ENCODE data around the gene OSBPL10. TPM values are rescaled to one million over a fixed set of nuclear protein-coding genes. Genes with fewer than 3 reads are reported as not detected.

Gene OSBPL10
- total RNA-seq, 1 donor from 2014 or later: 52.7 TPM

- no peaks in the 10 kb centered on the region for H3K9me3 Mint-ChIP-seq (ENCODE audit: unreplicated experiment)
- no peak overlapping the region for H3K4me3 Mint-ChIP-seq (ENCODE audit: unreplicated experiment)
- Histone ChIP-seq H3K4me3 (ENCODE audit: insufficient read depth, low read depth, low read length) (no peak overlapping the region), H3K79me2 (ENCODE audit: insufficient read depth, low read length) (no peaks in the 10 kb centered on the region), H3K4me1 (ENCODE audit: insufficient read depth, low read length) (peaks cover 3% of the 10 kb centered on the region), H3K9ac (ENCODE audit: low read length) (no peak overlapping the region), H2AFZ (ENCODE audit: low read depth, low read length) (no peak overlapping the region), H4K20me1 (ENCODE audit: insufficient read depth, low read length) (no peaks in the 10 kb centered on the region), H3K36me3 (ENCODE audit: insufficient read depth, low read length) (no peaks in the 10 kb centered on the region), H3K27ac (ENCODE audit: low read depth, low read length) (no peak overlapping the region), H3K9me3 (ENCODE audit: insufficient read depth, low read depth, low read length) (no peaks in the 10 kb centered on the region), H3K4me2 (ENCODE audit: low read length) (no peak overlapping the region), H3K27me3 (ENCODE audit: insufficient read depth, low read length) (no peaks in the 10 kb centered on the region)
- FAIRE-seq (no peak), DNase-seq (ENCODE audit: low read depth) (no peak)
- TF ChIP-seq EZH2 (IDR thresholded peaks at IDR 0.05; ENCODE audit: insufficient read depth, low read length): no peak
- no peak for TF ChIP-seq CTCF (IDR thresholded peaks at IDR 0.05; ENCODE audit: insufficient read depth, low read depth, low read length)
- H3K27ac Mint-ChIP-seq (ENCODE audit: unreplicated experiment): no peak overlapping the region
- peaks cover 2% of the 10 kb centered on the region for H3K36me3 Mint-ChIP-seq (ENCODE audit: low read depth, unreplicated experiment)
- no peaks in the 10 kb centered on the region for H3K27me3 Mint-ChIP-seq (ENCODE audit: low read depth, unreplicated experiment)
- no peaks in the 10 kb centered on the region for H3K4me1 Mint-ChIP-seq (ENCODE audit: low read depth, unreplicated experiment)
These were observed 233.3 kb downstream of the OSBPL10 start for GRCh38 chr3:31747785-31748184.

DNA sequence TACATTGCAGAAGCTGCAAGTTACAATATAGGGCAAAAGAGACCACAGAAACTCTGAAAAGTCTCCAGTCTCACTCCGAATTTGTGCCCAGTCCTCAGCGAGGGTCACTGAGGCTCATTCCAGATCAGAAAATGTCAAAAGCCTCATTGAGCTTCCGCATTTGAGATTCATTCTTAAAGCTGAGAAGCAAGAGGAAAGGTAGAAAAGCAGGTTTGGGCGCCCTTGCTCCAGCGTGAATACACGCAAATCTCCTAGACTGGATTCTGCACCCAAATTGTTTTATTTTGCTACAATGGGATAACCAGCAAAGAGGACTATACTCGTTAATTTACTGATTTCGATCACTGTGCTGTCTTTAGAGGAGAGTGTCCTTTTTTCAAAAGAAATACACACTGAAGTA is 236.1 kb downstream of the OSBPL10 start:
- TF ChIP-seq EZH2 (IDR thresholded peaks at IDR 0.05; ENCODE audit: insufficient read depth, low read length): no peak
- no peak overlapping the region for H3K27ac Mint-ChIP-seq (ENCODE audit: unreplicated experiment)

GRCh38 chr3:31743331-31744089 is 237.6 kb downstream of the OSBPL10 start:
- no peaks in the 10 kb centered on the region for H3K36me3 ChIP-seq (ENCODE audit: insufficient read depth, low read length)
- no peak overlapping the region for H3K9ac ChIP-seq (ENCODE audit: low read length)
- H3K27me3 ChIP-seq (ENCODE audit: insufficient read depth, low read length): no peaks in the 10 kb centered on the region
- Mint-ChIP-seq H3K9me3 (ENCODE audit: unreplicated experiment) (no peaks in the 10 kb centered on the region), H3K36me3 (ENCODE audit: low read depth, unreplicated experiment) (peaks cover 3% of the 10 kb centered on the region), H3K27me3 (ENCODE audit: low read depth, unreplicated experiment) (no peaks in the 10 kb centered on the region), H3K4me1 (ENCODE audit: low read depth, unreplicated experiment) (no peaks in the 10 kb centered on the region), H3K4me3 (ENCODE audit: unreplicated experiment) (no peak overlapping the region), H3K27ac (ENCODE audit: unreplicated experiment) (no peak overlapping the region)
- FAIRE-seq (no peak), DNase-seq (ENCODE audit: low read depth) (peak; percentile 37)
- no peaks in the 10 kb centered on the region for H4K20me1 ChIP-seq (ENCODE audit: insufficient read depth, low read length)
- TF ChIP-seq EZH2 (IDR thresholded peaks at IDR 0.05; ENCODE audit: insufficient read depth, low read length) (no peak), CTCF (IDR thresholded peaks at IDR 0.05; ENCODE audit: insufficient read depth, low read depth, low read length) (no peak)
- H2AFZ ChIP-seq (ENCODE audit: low read depth, low read length): no peak overlapping the region
- H3K9me3 ChIP-seq (ENCODE audit: insufficient read depth, low read depth, low read length): no peaks in the 10 kb centered on the region
- H3K4me3 ChIP-seq (ENCODE audit: insufficient read depth, low read depth, low read length): no peak overlapping the region
- H3K4me1 ChIP-seq (ENCODE audit: insufficient read depth, low read length): peaks cover 3% of the 10 kb centered on the region
- no peaks in the 10 kb centered on the region for H3K79me2 ChIP-seq (ENCODE audit: insufficient read depth, low read length)
- no peak overlapping the region for H3K27ac ChIP-seq (ENCODE audit: low read depth, low read length)
- H3K4me2 ChIP-seq (ENCODE audit: low read length): no peak overlapping the region

More for the DNA sequence above, 236.1 kb downstream of the OSBPL10 start:
- no peaks in the 10 kb centered on the region for H3K36me3 ChIP-seq (ENCODE audit: insufficient read depth, low read length)
- H3K4me1 ChIP-seq (ENCODE audit: insufficient read depth, low read length): peaks cover 3% of the 10 kb centered on the region
- H3K4me3 Mint-ChIP-seq (ENCODE audit: unreplicated experiment): no peak overlapping the region
- no peaks in the 10 kb centered on the region for H3K27me3 ChIP-seq (ENCODE audit: insufficient read depth, low read length)
- H2AFZ ChIP-seq (ENCODE audit: low read depth, low read length): no peak overlapping the region
- no peaks in the 10 kb centered on the region for H3K4me1 Mint-ChIP-seq (ENCODE audit: low read depth, unreplicated experiment)
- no peak overlapping the region for H3K27ac ChIP-seq (ENCODE audit: low read depth, low read length)
- H3K4me2 ChIP-seq (ENCODE audit: low read length): no peak overlapping the region
- no peak for DNase-seq (ENCODE audit: low read depth)
- no peaks in the 10 kb centered on the region for H3K79me2 ChIP-seq (ENCODE audit: insufficient read depth, low read length)
- no peak for FAIRE-seq
- H3K9ac ChIP-seq (ENCODE audit: low read length): no peak overlapping the region
- no peaks in the 10 kb centered on the region for H4K20me1 ChIP-seq (ENCODE audit: insufficient read depth, low read length)
- H3K9me3 Mint-ChIP-seq (ENCODE audit: unreplicated experiment): no peaks in the 10 kb centered on the region
- H3K4me3 ChIP-seq (ENCODE audit: insufficient read depth, low read depth, low read length): no peak overlapping the region
- peaks cover 6% of the 10 kb centered on the region for H3K36me3 Mint-ChIP-seq (ENCODE audit: low read depth, unreplicated experiment)
- no peaks in the 10 kb centered on the region for H3K27me3 Mint-ChIP-seq (ENCODE audit: low read depth, unreplicated experiment)
- no peaks in the 10 kb centered on the region for H3K9me3 ChIP-seq (ENCODE audit: insufficient read depth, low read depth, low read length)

Measured in astrocyte (in vitro differentiated cells and primary cell).